ENCODE measurements around the gene ZNF396.

DNA sequence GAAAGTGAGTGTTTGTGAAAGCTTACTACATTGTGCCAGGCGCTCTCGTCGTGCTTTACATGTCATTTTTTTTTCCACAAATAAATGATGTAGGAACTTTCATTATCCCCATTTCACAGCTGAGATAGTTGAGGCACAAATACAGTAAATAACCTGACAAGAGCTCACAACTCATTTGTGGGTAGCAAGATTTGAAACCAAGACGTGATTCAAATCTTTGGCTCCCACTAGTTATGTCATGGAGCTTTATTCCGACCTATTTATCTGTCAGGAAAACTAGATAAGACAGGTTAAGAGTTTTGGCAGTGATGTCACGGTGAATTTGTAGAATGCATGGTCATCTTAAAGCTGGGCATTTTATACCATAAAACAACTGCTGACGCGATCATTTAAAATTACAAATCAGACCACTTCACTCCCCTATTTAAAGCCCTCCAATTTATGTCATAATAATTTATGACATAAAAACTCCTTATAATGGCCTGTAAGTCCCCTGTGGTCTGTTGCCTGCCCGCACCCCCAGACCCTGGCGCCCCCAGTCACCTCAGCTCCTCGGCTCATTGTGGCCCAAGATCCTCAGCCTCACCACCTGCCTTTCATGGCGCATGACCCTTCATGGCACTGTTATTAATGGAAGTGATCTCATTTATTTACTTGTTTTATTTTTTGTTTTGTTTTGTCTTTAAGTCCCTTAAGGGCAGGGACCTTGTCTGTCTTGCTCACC is 32.2 kb downstream of the ZNF396 start:
- TF ChIP-seq POLR2A (IDR thresholded peaks at IDR 0.05): no peak
- TF ChIP-seq, protein P1, sequence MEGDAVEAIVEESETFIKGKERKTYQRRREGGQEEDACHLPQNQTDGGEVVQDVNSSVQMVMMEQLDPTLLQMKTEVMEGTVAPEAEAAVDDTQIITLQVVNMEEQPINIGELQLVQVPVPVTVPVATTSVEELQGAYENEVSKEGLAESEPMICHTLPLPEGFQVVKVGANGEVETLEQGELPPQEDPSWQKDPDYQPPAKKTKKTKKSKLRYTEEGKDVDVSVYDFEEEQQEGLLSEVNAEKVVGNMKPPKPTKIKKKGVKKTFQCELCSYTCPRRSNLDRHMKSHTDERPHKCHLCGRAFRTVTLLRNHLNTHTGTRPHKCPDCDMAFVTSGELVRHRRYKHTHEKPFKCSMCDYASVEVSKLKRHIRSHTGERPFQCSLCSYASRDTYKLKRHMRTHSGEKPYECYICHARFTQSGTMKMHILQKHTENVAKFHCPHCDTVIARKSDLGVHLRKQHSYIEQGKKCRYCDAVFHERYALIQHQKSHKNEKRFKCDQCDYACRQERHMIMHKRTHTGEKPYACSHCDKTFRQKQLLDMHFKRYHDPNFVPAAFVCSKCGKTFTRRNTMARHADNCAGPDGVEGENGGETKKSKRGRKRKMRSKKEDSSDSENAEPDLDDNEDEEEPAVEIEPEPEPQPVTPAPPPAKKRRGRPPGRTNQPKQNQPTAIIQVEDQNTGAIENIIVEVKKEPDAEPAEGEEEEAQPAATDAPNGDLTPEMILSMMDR (IDR thresholded peaks at IDR 0.05): no peak
